Nucleus accumbens (tissue), 56 donors: ENCODE data around the gene VIPR2.
"Not testable (repeated sequence)": the region's sequence is repeated elsewhere in the genome, so short reads cannot be mapped to it uniquely, and the experiment has no call there.

Experiments used
- DNase-seq, 56 donors: peaks; one replicate each; lab custom pipeline; 2025; lab: John Stamatoyannopoulos, UW

VIPR2 gene

DNA sequence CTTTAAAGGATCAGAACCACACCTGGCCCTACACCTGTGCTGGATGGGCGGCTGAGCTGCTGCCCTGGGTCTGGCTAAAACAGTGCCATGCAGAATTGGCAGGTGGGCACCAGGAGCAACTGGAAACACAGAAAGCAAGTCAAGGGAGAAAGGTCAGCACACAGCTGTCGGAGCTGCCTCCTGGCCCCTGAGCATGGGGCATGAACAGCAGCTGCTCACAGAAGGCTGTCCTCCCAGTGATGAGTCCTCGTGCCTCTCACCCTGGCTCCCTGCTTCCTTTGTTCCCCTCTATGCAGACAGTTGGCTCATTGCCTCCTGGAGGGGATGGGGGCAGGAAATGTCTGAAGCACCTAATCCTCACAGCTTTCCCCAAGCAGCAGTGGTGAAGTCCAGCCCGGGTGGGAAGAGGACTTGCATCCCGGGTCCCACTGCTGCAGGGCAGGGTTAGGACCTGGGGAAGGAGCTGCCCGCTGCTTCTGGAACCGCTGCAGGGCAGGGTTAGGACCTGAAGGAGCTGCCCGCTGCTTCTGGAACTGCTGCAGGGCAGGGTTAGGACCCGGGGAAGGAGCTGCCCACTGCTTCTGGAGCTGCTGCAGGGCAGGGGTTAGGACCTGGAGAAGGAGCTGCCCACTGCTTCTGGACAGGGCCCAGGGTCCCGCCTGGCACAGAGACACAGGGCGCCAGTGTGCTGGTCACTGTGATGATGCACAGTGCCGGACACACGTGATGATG is 37.3 kb downstream of the VIPR2 start:
- no peak for DNase-seq

- DNase-seq, result no peak
These were observed 38.5 kb downstream of the VIPR2 start for GRCh38 chr7:159105832-159106811.

- no peak for DNase-seq
These were observed 39.4 kb downstream of the VIPR2 start for GRCh38 chr7:159105066-159105780.

DNA sequence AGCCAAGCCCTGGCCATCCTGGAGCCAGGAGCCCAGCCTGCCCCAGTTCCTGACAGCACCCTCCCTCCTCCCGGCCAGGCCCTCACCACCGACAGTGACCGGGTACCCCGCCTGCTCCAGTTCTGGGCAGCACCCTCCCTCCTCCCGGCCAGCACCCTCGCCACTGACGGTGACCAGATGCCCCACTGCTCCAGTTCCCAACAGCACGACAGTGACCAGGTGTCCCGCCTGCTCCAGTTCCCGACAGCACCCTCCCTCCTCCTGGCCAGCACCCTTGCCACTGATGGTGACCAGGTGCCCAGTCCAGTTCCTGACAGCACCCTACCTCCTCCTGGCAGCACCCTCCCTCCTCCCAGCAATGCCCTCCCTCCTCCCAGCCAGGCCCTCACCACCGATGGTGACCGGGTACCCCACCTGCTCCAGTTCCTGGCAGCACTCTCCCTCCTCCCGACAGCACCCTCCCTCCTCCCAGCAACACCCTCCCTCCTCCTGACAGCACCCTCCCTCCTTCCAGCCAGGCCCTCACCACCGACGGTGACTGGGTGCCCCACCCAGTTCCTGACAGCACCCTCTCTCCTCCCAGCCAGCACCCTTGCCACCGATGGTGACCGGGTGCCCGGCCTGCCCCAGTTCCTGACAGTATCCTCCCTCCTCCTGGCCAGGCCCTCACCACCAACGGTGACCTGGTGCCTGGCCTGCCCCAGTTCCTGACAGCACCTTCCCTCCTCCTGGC is 40.3 kb downstream of the VIPR2 start:
- DNase-seq, result no peak

- no peak for DNase-seq
These were observed 41.1 kb downstream of the VIPR2 start for GRCh38 chr7:159103382-159104187.

DNA sequence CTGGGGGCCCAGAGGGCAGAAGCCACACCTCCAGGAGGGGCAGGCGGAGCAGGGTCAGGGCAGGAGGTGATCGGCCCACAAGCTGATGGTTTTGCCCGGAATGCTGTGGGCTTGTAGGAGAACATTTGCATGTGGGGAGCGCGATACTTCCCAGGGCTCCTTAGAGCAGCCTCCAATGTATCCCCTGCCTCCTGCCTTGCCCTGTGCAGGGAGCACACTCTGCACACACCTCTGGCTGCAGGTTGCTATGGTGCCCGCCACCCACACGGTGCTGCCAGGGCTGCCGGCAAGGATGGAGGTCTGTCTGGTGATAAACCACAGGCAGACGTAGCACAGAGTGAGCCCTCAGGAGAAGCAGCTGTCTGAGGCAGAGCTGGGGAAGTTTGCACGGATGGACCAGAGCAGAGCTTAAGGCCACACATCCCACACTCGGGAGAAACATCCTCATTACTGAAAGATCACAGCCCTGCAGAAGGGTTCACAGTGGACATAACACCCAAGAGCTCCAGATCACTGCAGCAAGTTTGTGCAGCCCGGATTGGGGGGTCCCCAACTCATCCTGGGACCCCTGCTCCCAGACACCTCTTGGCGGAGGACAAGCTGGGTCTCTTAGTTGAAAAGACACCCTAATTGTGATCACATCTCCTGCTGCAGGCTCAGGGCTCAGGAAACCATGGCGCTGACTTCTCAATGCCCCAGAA is 41.8 kb downstream of the VIPR2 start:
- DNase-seq, result no peak

GRCh38 chr7:159101661-159102091 is 43.0 kb downstream of the VIPR2 start:
- not testable (repeated sequence) for DNase-seq

DNA sequence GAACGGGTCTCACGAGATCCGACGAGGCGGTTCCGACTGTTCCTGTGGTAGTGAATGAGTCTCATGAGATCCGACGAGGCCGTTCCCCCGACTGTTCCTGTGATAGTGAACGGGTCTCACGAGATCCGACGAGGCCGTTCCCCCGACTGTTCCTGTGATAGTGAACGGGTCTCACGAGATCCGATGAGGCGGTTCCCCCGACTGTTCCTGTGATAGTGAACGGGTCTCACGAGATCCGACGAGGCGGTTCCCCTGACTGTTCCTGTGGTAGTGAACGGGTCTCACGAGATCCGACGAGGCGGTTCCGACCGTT is 43.6 kb downstream of the VIPR2 start:
- not testable (repeated sequence) for DNase-seq

DNA sequence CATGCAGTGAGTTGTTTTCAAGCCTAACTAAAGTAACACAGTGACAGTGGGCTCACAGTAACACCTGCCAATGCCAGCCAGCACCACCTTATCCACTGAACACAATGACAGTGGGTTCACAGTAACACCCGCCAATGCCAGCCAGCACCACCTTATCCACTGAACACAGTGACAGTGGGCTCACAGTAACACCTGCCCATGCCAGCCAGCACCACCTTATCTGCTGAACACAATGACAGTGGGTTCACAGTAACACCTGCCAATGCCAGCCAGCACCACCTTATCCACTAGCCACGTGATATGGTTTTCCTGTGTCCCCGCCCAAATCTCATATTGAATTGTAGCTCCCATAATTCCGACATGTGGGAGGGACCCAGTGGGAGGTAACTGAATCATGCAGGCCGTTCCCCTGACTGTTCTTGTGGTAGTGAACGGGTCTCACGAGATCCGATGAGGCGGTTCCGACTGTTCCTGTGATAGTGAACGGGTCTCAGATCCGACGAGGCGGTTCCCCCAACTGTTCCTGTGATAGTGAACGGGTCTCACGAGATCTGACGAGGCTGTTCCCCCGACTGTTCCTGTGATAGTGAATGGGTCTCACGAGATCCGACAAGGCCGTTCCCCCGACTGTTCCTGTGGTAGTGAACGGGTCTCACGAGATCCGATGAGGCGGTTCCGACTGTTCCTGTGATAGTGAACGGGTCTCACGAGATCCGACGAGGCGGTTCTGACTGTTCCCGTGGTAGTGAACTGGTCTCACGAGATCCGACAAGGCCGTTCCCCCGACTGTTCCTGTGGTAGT is 44.2 kb downstream of the VIPR2 start:
- not testable (repeated sequence) for DNase-seq

- DNase-seq, result no peak
These were observed 44.9 kb downstream of the VIPR2 start for GRCh38 chr7:159099711-159100231.

GRCh38 chr7:159098811-159099655 is 45.6 kb downstream of the VIPR2 start:
- DNase-seq, result no peak

DNA sequence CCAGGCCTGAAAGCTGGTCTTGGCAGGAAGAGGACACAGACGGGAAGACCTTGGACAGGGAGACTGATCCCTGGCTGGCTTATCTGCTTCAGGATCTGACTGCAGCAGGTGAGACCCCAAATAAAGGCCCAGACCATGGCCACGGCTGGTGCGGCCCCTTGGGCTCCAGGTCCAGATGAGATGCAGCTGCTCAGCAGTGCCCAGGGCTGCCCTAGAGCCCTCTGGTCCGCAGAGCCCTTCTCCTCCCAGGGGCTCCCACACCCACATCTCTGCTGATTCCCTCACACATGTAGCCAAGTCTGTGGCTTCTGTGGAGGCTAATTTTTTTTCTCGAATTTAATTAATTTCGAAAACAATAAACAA is 46.3 kb downstream of the VIPR2 start:
- DNase-seq, result no peak

DNA sequence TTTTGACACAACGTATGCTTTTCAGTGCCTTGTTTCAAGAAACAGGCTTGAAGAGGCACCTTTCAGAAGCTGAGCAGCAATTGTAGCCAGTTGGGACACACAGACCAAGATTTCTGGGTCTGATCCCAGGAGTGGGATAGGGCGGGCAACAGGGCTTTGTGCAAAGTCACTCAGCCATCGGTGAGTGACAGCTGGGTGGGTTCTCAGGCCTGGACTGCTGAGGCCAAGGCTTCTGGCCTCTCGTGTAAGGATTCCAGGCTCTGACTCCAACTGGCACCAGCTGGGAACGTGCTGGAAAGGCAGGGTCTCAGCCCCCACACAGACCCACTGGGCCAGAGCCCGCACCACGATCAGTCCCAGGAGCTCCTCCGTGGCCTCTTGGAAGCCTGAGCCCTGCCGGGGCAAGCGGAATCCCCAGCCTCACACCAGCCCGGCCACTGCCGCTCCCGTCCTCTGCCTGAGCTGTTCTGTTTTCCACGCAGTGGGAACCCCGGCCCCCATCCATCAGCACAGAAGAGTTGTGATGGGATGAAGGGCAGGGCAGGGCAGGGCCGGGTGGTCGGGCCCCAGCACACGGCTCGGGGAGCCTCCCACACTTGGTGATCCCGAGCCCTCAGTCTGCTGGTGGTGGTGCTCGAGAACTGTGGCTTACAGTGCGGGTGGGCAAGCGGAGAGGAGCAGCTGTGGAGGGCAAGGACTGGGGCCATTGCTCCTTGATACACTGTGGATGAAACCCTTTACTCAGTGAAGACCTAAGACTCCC is 46.8 kb downstream of the VIPR2 start:
- DNase-seq, result peak in 9 of 56 donors; percentile 1 to 31 (median 13)

GRCh38 chr7:159096736-159097581 is 47.7 kb downstream of the VIPR2 start:
- no peak for DNase-seq

GRCh38 chr7:159095979-159096411 is 48.7 kb downstream of the VIPR2 start:
- no peak for DNase-seq
